Ectodermal cell (in vitro differentiated cells): ENCODE results near the gene FAM156A.
"Not testable (repeated sequence)": the region's sequence is repeated elsewhere in the genome, so short reads cannot be mapped to it uniquely, and the experiment has no call there.

Source experiments
- H3K27ac ChIP-seq: 2 replicates; pipeline ENCODE4 v1.7.0; 2013; ENCODE audit warnings: mild to moderate bottlenecking, low read depth, low read length; ENCODE audit not compliant: insufficient read depth, poor library complexity, severe bottlenecking
- H3K27me3 ChIP-seq: 2 replicates; pipeline ENCODE4 v1.7.0; 2013; ENCODE audit warnings: mild to moderate bottlenecking, low read length; ENCODE audit not compliant: insufficient read depth, control insufficient read depth, poor library complexity, severe bottlenecking
- H3K36me3 ChIP-seq: one replicate; pipeline ENCODE4 v1.7.0; 2013; ENCODE audit warnings: low read length; ENCODE audit not compliant: control insufficient read depth, insufficient read depth
- H3K4me1 ChIP-seq: one replicate; pipeline ENCODE4 v1.7.0; 2013; ENCODE audit warnings: low read length; ENCODE audit not compliant: control insufficient read depth, insufficient read depth
- H3K4me3 ChIP-seq: 2 replicates; pipeline ENCODE4 v1.7.0; 2013; ENCODE audit warnings: low read depth, low read length, control low read depth; ENCODE audit not compliant: insufficient read depth
- H3K9me3 ChIP-seq: 2 replicates; pipeline ENCODE4 v1.7.0; 2013; ENCODE audit warnings: mild to moderate bottlenecking, low read length, moderate library complexity; ENCODE audit not compliant: control insufficient read depth
- WGBS, 2 experiments: methylation state at CpG; one replicate each; pipeline ENCODE4 v1.1.7; 2013; ENCODE audit warnings: missing lambda C conversion rate in 2 of 2; 5-methylcytosine and 5-hydroxymethylcytosine counted together

Gene FAM156A

GRCh38 chrX:52934704-52935469 lies 23.4 kb downstream of the FAM156A start:
- 0% methylated on average over 61 of the region's 61 CpGs for WGBS, 2 experiments
- no peaks in the 10 kb centered on the region for H3K9me3 ChIP-seq
- H3K27me3 ChIP-seq: no peaks in the 10 kb centered on the region
- no peaks in the 10 kb centered on the region for H3K36me3 ChIP-seq
- H3K4me1 ChIP-seq: no peaks in the 10 kb centered on the region
- H3K4me3 ChIP-seq: peak overlapping the region; percentile 63
- peak overlapping the region; percentile 94 for H3K27ac ChIP-seq

GRCh38 chrX:52933976-52934703 lies 24.2 kb downstream of the FAM156A start:
- 1 to 4% methylated on average over 19 to 25 of the region's 27 CpGs for WGBS, 2 experiments
- H3K36me3 ChIP-seq: no peaks in the 10 kb centered on the region
- no peaks in the 10 kb centered on the region for H3K27me3 ChIP-seq
- peak overlapping the region; percentile 94 for H3K27ac ChIP-seq
- H3K9me3 ChIP-seq: no peaks in the 10 kb centered on the region
- H3K4me1 ChIP-seq: no peaks in the 10 kb centered on the region
- peak overlapping the region; percentile 28 for H3K4me3 ChIP-seq

GRCh38 chrX:52933213-52933612 lies 25.1 kb downstream of the FAM156A start:
- no peak overlapping the region for H3K4me3 ChIP-seq
- H3K27me3 ChIP-seq: no peaks in the 10 kb centered on the region
- H3K36me3 ChIP-seq: no peaks in the 10 kb centered on the region
- no peaks in the 10 kb centered on the region for H3K4me1 ChIP-seq
- H3K9me3 ChIP-seq: no peaks in the 10 kb centered on the region
- 62% methylated on average over 2 of the region's 2 CpGs; no CpG with 5 or more reads in 1 of the 2 experiments for WGBS, 2 experiments
- H3K27ac ChIP-seq: no peak overlapping the region

- WGBS, 2 experiments: 96 to 100% methylated on average over 4 to 5 of the region's 6 CpGs
- H3K4me3 ChIP-seq, H3K27me3 ChIP-seq, H3K36me3 ChIP-seq, H3K9me3 ChIP-seq, H3K4me1 ChIP-seq, H3K27ac ChIP-seq: not testable (repeated sequence)
Measured at GRCh38 chrX:52930214-52930613, 28.1 kb downstream of the FAM156A start.

GRCh38 chrX:52923781-52924241 lies 34.5 kb downstream of the FAM156A start:
- Histone ChIP-seq H3K9me3 (no peaks in the 10 kb centered on the region), H3K4me3 (no peak overlapping the region), H3K4me1 (no peaks in the 10 kb centered on the region), H3K27ac (no peak overlapping the region), H3K27me3 (no peaks in the 10 kb centered on the region), H3K36me3 (no peaks in the 10 kb centered on the region)
- WGBS, 2 experiments: 94% methylated on average over 3 to 4 of the region's 4 CpGs

- not testable (repeated sequence) for H3K4me1 ChIP-seq, H3K9me3 ChIP-seq, H3K27me3 ChIP-seq, H3K27ac ChIP-seq, H3K36me3 ChIP-seq, H3K4me3 ChIP-seq
- WGBS, 2 experiments: no CpG with 5 or more reads among the region's 3 CpGs
Measured at GRCh38 chrX:52914704-52915103, 43.6 kb downstream of the FAM156A start.

- H3K27me3 ChIP-seq, H3K36me3 ChIP-seq, H3K9me3 ChIP-seq, H3K27ac ChIP-seq, H3K4me3 ChIP-seq, H3K4me1 ChIP-seq: not testable (repeated sequence)
- WGBS, 2 experiments: no CpG with 5 or more reads among the region's 9 CpGs
Measured at GRCh38 chrX:52913681-52914080, 44.6 kb downstream of the FAM156A start.

- H3K9me3 ChIP-seq, H3K4me1 ChIP-seq, H3K4me3 ChIP-seq, H3K27ac ChIP-seq, H3K27me3 ChIP-seq, H3K36me3 ChIP-seq: not testable (repeated sequence)
- no CpG with 5 or more reads among the region's 12 CpGs for WGBS, 2 experiments
Measured at GRCh38 chrX:52909313-52909969, 48.9 kb downstream of the FAM156A start.

- no CpG with 5 or more reads among the region's 17 CpGs for WGBS, 2 experiments
- H3K4me1 ChIP-seq, H3K27ac ChIP-seq, H3K27me3 ChIP-seq, H3K9me3 ChIP-seq, H3K4me3 ChIP-seq, H3K36me3 ChIP-seq: not testable (repeated sequence)
Measured at GRCh38 chrX:52907900-52908299, 50.4 kb downstream of the FAM156A start.

- not testable (repeated sequence) for H3K36me3 ChIP-seq, H3K27me3 ChIP-seq, H3K9me3 ChIP-seq, H3K27ac ChIP-seq, H3K4me3 ChIP-seq, H3K4me1 ChIP-seq
- WGBS, 2 experiments: no CpG with 5 or more reads among the region's 17 CpGs
Measured at GRCh38 chrX:52907137-52907536, 51.2 kb downstream of the FAM156A start.
